Osteocyte (in vitro differentiated cells): Measurements from ENCODE around the gene MNX1. TPM values are rescaled to one million over a fixed set of nuclear protein-coding genes. Genes with fewer than 3 reads are reported as not detected.

Source experiments
- DNase-seq: peaks from one replicate; pipeline ENCODE4 v3.0.0; 2021; ENCODE audit warnings: mixed read lengths; ENCODE audit not compliant: unreplicated experiment; ENCODE audit errors: extremely low spot score
- H3K27ac Mint-ChIP-seq: one replicate; pipeline ENCODE4 v1.8.0; 2021; ENCODE audit warnings: mild to moderate bottlenecking, mixed read lengths; ENCODE audit not compliant: unreplicated experiment
- H3K27me3 Mint-ChIP-seq: one replicate; pipeline ENCODE4 v1.8.0; 2021; ENCODE audit warnings: mixed read lengths; ENCODE audit not compliant: unreplicated experiment
- H3K36me3 Mint-ChIP-seq: one replicate; pipeline ENCODE4 v1.8.0; 2021; ENCODE audit warnings: mixed read lengths; ENCODE audit not compliant: unreplicated experiment
- H3K4me1 Mint-ChIP-seq: one replicate; pipeline ENCODE4 v1.8.0; 2021; ENCODE audit warnings: mixed read lengths; ENCODE audit not compliant: unreplicated experiment
- H3K4me3 Mint-ChIP-seq: one replicate; pipeline ENCODE4 v1.8.0; 2021; ENCODE audit warnings: mild to moderate bottlenecking, moderate library complexity, mixed read lengths; ENCODE audit not compliant: unreplicated experiment
- H3K9me3 Mint-ChIP-seq: one replicate; pipeline ENCODE4 v1.8.0; 2021; ENCODE audit warnings: mixed read lengths; ENCODE audit not compliant: unreplicated experiment
- CTCF ChIP-seq: fragments of 200-600 bp; sonication (generic); IDR thresholded peaks from 2 replicates; pipeline ENCODE4 v1.5.0; 2021; ENCODE audit warnings: antibody characterized with exemption, mild to moderate bottlenecking, moderate library complexity
- total RNA-seq: library from RNA; stranded (reverse); gene quantifications from 2 replicates; pipeline ENCODE4 v1.2.1, GENCODE V29; 2021

The MNX1 gene
- total RNA-seq, 1 donor from 2014 or later = not detected

DNA sequence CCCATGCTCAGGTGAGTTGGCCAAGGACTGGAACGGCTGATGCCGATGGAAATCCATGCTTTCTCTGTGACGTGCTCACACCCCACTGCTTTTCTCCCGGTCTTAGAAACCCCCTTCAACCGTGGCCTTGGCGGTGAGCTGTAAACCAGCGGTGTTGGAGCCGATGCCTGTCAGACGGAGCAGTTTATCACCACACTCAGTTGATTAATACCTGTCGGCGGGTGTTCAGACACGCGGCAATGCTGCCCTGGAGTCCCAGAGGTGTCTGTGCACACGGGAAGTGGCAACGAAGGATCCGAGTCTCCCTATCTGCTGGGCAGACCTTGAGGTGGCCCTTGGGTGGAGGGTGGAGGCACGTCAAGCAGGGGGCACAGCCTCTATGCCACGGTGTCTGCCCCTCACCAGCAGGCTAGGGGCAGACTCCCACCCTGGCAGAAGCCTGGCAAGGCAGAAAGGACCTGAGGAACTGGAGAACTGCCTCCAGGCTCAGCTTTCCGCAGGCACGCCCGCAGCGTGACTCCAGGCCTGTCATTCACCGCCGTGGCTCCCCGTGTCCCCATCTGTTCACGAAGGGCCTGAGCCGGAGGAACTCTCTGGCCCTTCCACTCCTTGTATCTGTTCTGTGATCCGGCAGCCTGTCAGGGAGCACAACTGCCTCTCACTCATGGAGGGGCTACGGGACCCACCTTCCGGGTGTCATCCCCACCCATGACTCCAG lies 34.6 kb upstream of the MNX1 start:
- TF ChIP-seq CTCF = no peak
- DNase-seq = peak; percentile 62
- Mint-ChIP-seq H3K4me1 (peaks cover 4% of the 10 kb centered on the region), H3K4me3 (no peak overlapping the region), H3K9me3 (no peaks in the 10 kb centered on the region), H3K27me3 (no peaks in the 10 kb centered on the region), H3K36me3 (no peaks in the 10 kb centered on the region), H3K27ac (no peak overlapping the region)

- peak; percentile 64 for DNase-seq
- no peaks in the 10 kb centered on the region for H3K9me3 Mint-ChIP-seq
- H3K4me3 Mint-ChIP-seq = no peak overlapping the region
- H3K27ac Mint-ChIP-seq = no peak overlapping the region
- no peaks in the 10 kb centered on the region for H3K36me3 Mint-ChIP-seq
- no peak for TF ChIP-seq CTCF
- H3K4me1 Mint-ChIP-seq = peaks cover 4% of the 10 kb centered on the region
- H3K27me3 Mint-ChIP-seq = no peaks in the 10 kb centered on the region
Observed at GRCh38 chr7:157044147-157044687, 33.8 kb upstream of the MNX1 start.

DNA sequence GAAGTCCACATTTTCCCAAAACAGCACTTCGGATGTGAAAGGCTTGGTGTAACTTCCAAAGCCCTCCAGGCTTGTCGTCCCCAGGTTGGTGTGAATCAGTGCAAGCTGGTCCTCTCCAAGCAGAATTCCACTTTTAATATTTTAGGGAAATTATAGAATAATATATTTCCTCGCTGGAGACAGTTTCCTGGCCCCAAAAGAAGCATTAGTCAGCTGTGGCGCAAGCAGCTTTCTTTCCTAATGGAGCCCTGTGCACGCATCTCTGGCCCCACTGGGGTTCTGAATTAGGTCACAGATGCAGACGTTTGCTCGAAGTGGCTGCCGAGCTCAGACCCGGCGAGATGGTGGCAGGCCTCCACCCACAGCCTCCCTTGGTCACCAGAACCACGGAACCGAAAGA lies 33.3 kb upstream of the MNX1 start:
- H3K36me3 Mint-ChIP-seq = no peaks in the 10 kb centered on the region
- H3K4me3 Mint-ChIP-seq = no peak overlapping the region
- no peak for DNase-seq
- no peak overlapping the region for H3K27ac Mint-ChIP-seq
- no peaks in the 10 kb centered on the region for H3K9me3 Mint-ChIP-seq
- no peak for TF ChIP-seq CTCF
- peaks cover 4% of the 10 kb centered on the region for H3K4me1 Mint-ChIP-seq
- no peaks in the 10 kb centered on the region for H3K27me3 Mint-ChIP-seq

DNA sequence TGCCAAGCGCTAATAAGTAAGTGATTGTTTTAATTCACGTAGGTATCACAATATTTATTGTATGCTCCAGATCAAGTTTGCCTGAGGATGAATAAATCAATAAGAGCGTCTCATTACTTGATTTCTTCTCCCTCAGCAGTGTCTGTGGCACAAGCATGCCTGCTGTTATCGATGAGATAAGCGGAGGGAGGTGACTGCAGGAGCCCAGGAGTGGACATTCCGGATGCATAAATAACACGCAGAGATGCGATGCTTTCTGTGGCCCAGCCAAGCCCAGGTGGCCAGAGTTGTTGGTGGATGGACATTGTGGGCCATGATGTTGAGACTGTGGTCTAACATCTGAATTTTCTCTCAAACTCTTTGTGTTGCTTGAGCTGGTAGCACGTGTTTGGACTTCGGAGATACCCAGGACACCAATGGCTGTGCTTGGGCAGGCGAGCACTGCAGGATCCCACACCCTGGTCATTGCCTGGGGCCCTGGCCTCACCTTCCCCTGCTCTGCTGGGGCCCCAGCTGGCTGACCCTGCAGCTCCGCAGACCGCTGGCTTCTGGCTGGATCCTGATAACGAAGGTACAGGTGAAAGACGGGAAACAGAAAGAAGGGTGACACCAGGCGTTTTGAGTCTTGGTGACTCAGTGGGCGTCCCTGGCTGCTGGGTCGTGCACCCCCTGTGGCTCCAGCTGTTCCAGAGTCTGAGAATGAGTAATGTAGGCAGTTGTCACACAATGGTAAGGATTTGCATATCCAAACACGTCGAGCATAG lies 31.2 kb upstream of the MNX1 start:
- no peak overlapping the region for H3K4me3 Mint-ChIP-seq
- no peak overlapping the region for H3K27ac Mint-ChIP-seq
- no peaks in the 10 kb centered on the region for H3K36me3 Mint-ChIP-seq
- DNase-seq = no peak
- H3K4me1 Mint-ChIP-seq = peaks cover 4% of the 10 kb centered on the region
- no peak for TF ChIP-seq CTCF
- peaks cover 4% of the 10 kb centered on the region for H3K27me3 Mint-ChIP-seq
- H3K9me3 Mint-ChIP-seq = no peaks in the 10 kb centered on the region

GRCh38 chr7:157041004-157041403 lies 30.5 kb upstream of the MNX1 start:
- no peak overlapping the region for H3K4me3 Mint-ChIP-seq
- peaks cover 7% of the 10 kb centered on the region for H3K27me3 Mint-ChIP-seq
- no peak for DNase-seq
- H3K4me1 Mint-ChIP-seq = peaks cover 4% of the 10 kb centered on the region
- H3K9me3 Mint-ChIP-seq = peaks cover 6% of the 10 kb centered on the region
- no peak overlapping the region for H3K27ac Mint-ChIP-seq
- H3K36me3 Mint-ChIP-seq = peaks cover 2% of the 10 kb centered on the region
- TF ChIP-seq CTCF = no peak
